A673 (cell line): ENCODE measurements around the gene ZNF669. TPM values are rescaled to one million over a fixed set of nuclear protein-coding genes. Genes with fewer than 3 reads are reported as not detected.

Experiments
- BruUV-seq: library from RNA; stranded (reverse); fragments of 400-500 nt; replicated peaks from 2 replicates; lab custom pipeline; 2021; lab: Mats Ljungman, UMichigan
- CTCF ChIA-PET: fragments of 300-600 bp; sonication (Branson Sonifier 250); formaldehyde crosslinking; loops from one replicate; lab custom pipeline; 2022; ENCODE audit warnings: antibody characterized with exemption; lab: Charles Lee
- POLR2A ChIA-PET: fragments of 300-600 bp; sonication (Branson Sonifier 250); formaldehyde crosslinking; loops from one replicate; lab custom pipeline; 2022; ENCODE audit warnings: antibody characterized with exemption; ENCODE audit not compliant: low non-redundant PET; lab: Charles Lee
- DNase-seq: peaks from one replicate; pipeline ENCODE4 v3.0.0-alpha.2; 2015; ENCODE audit warnings: low spot score
- H3K27ac ChIP-seq: fragments of 200-600 bp; sonication (generic); 2 replicates; pipeline ENCODE4 v1.5.1; 2016; ENCODE audit warnings: mixed run types, low read depth, mild to moderate bottlenecking, mixed read lengths, antibody characterized with exemption, low read length; ENCODE audit not compliant: poor library complexity, severe bottlenecking
- H3K27me3 ChIP-seq: fragments of 200-600 bp; sonication (generic); replicated peaks from 2 replicates; pipeline ENCODE4 v1.6.1; 2017; ENCODE audit warnings: mixed run types, low read depth, mild to moderate bottlenecking, mixed read lengths, antibody characterized with exemption, low read length; ENCODE audit not compliant: insufficient read depth, poor library complexity
- H3K36me3 ChIP-seq: fragments of 200-600 bp; sonication (generic); 2 replicates; pipeline ENCODE4 v1.6.1; 2016; ENCODE audit warnings: mixed run types, mild to moderate bottlenecking, mixed read lengths, antibody characterized with exemption, low read length; ENCODE audit not compliant: insufficient read depth, poor library complexity, severe bottlenecking
- H3K4me1 ChIP-seq: fragments of 200-600 bp; sonication (generic); 2 replicates; pipeline ENCODE4 v1.6.1; 2017; ENCODE audit warnings: mixed run types, mild to moderate bottlenecking, mixed read lengths, antibody characterized with exemption, low read length; ENCODE audit not compliant: insufficient read depth, poor library complexity, severe bottlenecking
- H3K4me3 ChIP-seq: fragments of 200-600 bp; sonication (generic); 2 replicates; pipeline ENCODE4 v1.5.1; 2016; ENCODE audit warnings: low read depth, mixed run types, mild to moderate bottlenecking, mixed read lengths, low read length; ENCODE audit not compliant: poor library complexity, severe bottlenecking
- H3K9me3 ChIP-seq: fragments of 200-600 bp; sonication (generic); 2 replicates; pipeline ENCODE4 v1.6.1; 2016; ENCODE audit warnings: mixed run types, low read depth, mild to moderate bottlenecking, mixed read lengths, antibody characterized with exemption, low read length; ENCODE audit not compliant: poor library complexity, severe bottlenecking
- EZH2 ChIP-seq: fragments of 200-600 bp; sonication (generic); IDR thresholded peaks from 2 replicates; pipeline ENCODE4 v1.6.1; 2017; ENCODE audit warnings: borderline replicate concordance, low read depth, mild to moderate bottlenecking, mixed read lengths, antibody characterized with exemption, low read length; ENCODE audit not compliant: poor library complexity, severe bottlenecking
- intact Hi-C: fragments of 100-400 bp; cut with micrococcal nuclease; formaldehyde crosslinking; loops from one replicate; pipeline ENCODE4 v1.10.0; 2022; ENCODE audit not compliant: unreplicated experiment
- total RNA-seq: library from RNA; stranded (reverse); gene quantifications from 2 replicates; pipeline ENCODE4 v1.2.3, GENCODE V29; 2021
- TF ChIP-seq, protein P1 (sequence below): fragments of 300-800, 200-600 bp; sonication (generic); conservative IDR thresholded peaks from 2 replicates; pipeline ENCODE4 v1.5.1; 2017; ENCODE audit warnings: low read depth, mild to moderate bottlenecking, antibody characterized with exemption, low read length, moderate library complexity, mixed read lengths

The ZNF669 gene
- total RNA-seq, 1 experiment from 2014 or later: 13.3 TPM

DNA sequence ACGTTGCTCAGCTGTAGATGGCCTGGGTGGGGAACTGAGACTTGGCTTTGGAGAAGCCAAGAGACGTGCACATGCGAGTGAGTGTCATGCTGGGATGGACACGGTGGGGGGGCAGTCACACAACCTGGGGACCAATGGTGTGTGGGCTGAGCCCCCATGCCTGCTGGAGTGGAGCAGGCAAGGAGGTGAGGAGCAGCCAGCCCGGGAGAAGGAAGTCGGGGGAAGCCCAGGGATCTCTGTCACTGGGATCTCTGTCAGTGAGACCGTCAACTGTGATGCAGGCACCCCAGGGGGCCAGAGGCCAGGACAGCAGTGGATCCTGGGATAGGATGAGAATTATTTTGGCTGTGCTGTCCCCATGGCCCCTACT lies 11.0 kb upstream of the ZNF669 start:
- BruUV-seq: no TSS peak
- peaks cover 28% of the 10 kb centered on the region for H3K27me3 ChIP-seq
- CTCF ChIA-PET: no interaction called here

DNA sequence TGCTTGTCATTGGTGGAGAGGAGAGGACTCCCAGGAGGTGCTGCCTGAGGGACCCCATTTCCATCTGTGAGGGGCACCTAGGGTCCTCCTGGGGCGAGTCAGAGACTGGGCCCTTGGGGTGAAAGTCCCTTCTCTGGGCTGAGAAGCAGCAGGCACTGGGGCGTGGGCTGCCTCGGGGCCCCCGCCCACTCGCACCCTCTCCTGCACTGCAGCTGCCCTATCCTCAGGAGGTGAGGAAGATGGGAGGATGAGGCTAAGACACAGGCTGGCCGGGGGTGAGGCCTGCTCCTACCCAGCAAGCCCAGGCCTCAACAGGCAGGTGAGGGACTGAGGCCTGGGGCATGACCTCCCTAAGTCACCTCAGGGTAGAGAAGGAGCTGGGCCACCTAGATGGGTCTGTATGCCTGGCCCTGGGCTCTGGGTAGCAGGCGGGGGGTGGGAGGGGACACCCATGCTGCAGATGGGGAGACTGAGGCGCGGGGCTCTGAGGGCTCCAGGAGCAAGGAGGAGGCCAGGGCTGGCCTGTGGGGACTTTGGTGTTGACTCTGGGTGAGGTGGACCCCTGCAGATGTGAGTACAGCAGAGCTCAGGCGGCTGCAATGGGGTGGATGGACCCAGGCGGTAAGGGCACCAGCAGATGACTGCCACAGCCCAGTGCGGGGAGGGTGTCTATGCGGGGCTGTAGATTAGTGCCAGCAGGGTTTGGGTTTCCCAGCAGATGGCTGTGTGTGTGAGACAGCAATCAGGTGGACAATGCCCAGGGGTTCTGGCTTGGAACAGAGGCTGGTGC lies 10.4 kb upstream of the ZNF669 start:
- DNase-seq: no peak
- ChIA-PET CTCF (no interaction called here), POLR2A (no interaction called here)
- no peaks in the 10 kb centered on the region for H3K4me1 ChIP-seq
- no peak overlapping the region for H3K4me3 ChIP-seq
- peaks cover 28% of the 10 kb centered on the region for H3K27me3 ChIP-seq
- no TSS peak for BruUV-seq
- TF ChIP-seq EZH2: no peak
- TF ChIP-seq, protein P1, sequence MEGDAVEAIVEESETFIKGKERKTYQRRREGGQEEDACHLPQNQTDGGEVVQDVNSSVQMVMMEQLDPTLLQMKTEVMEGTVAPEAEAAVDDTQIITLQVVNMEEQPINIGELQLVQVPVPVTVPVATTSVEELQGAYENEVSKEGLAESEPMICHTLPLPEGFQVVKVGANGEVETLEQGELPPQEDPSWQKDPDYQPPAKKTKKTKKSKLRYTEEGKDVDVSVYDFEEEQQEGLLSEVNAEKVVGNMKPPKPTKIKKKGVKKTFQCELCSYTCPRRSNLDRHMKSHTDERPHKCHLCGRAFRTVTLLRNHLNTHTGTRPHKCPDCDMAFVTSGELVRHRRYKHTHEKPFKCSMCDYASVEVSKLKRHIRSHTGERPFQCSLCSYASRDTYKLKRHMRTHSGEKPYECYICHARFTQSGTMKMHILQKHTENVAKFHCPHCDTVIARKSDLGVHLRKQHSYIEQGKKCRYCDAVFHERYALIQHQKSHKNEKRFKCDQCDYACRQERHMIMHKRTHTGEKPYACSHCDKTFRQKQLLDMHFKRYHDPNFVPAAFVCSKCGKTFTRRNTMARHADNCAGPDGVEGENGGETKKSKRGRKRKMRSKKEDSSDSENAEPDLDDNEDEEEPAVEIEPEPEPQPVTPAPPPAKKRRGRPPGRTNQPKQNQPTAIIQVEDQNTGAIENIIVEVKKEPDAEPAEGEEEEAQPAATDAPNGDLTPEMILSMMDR: no peak
- H3K9me3 ChIP-seq: no peaks in the 10 kb centered on the region
- no peaks in the 10 kb centered on the region for H3K36me3 ChIP-seq
- intact Hi-C loops: no loop called here
- H3K27ac ChIP-seq: no peak overlapping the region

More for the DNA sequence above, 11.0 kb upstream of the ZNF669 start:
- Histone ChIP-seq H3K9me3 (no peaks in the 10 kb centered on the region), H3K36me3 (no peaks in the 10 kb centered on the region), H3K4me3 (no peak overlapping the region), H3K4me1 (no peaks in the 10 kb centered on the region), H3K27ac (no peak overlapping the region)
- no peak for DNase-seq
- intact Hi-C loops: no loop called here
- POLR2A ChIA-PET: no interaction called here
- TF ChIP-seq, protein P1: no peak
- TF ChIP-seq EZH2: no peak

DNA sequence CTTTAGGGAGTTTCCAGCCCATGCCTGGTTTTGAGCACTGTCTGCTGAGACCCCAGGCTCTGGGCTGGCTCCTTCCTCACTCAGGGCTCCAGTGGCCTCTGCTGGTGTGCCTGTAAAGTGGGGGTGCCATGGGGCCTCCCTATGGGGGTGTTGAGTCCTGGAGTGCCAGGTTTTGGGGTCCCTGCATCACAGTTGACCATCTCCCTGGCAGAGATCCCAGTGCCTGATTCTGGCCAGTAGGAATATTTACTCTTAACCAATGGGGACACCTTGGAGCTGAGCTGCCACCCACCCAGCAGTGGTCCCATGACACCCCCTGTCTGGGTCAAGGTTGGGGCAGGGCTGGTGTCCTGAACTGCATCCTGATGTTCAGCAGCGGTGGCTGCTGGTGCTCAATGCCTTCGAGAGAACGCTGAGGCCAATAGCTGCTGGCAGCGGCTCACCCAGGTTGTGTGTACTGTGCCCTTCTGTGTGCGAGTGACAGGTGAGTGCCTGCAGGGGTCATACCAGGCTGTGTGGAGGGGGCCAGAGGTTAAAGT lies 9.6 kb upstream of the ZNF669 start:
- BruUV-seq: no TSS peak
- TF ChIP-seq EZH2: no peak
- TF ChIP-seq, protein P1: no peak
- no peaks in the 10 kb centered on the region for H3K9me3 ChIP-seq
- H3K4me3 ChIP-seq: no peak overlapping the region
- ChIA-PET POLR2A (no interaction called here), CTCF (no interaction called here)
- H3K27me3 ChIP-seq: peaks cover 31% of the 10 kb centered on the region
- no peaks in the 10 kb centered on the region for H3K36me3 ChIP-seq
- no peaks in the 10 kb centered on the region for H3K4me1 ChIP-seq
- DNase-seq: no peak
- H3K27ac ChIP-seq: no peak overlapping the region
- intact Hi-C loops: no loop called here
